Esophagus muscularis mucosa (tissue), 3 donors: ENCODE results near the gene DYNC2H1.

Experiments used
- CTCF ChIP-seq, 3 experiments: fragments of 200-600 bp in 2 of 3; fragments of 450-650 bp in 1 of 3; sonication (generic) in 2 of 3; IDR thresholded peaks; one replicate each; pipeline ENCODE4 v1.5.1; 2017 to 2019; ENCODE audit warnings: antibody characterized with exemption in 3 of 3, mild to moderate bottlenecking in 2 of 3, moderate library complexity in 1 of 3
- POLR2AphosphoS5 ChIP-seq, 2 donors: sonication (generic); formaldehyde crosslinking; IDR thresholded peaks; one replicate each; pipeline ENCODE4 v1.6.1; 2017; ENCODE audit warnings: antibody characterized with exemption in 2 of 2

- TF ChIP-seq POLR2AphosphoS5 (IDR thresholded peaks at IDR 0.05) (no peak), CTCF (IDR thresholded peaks at IDR 0.05) (no peak)
These were observed 275.4 kb downstream of the DYNC2H1 start for GRCh38 chr11:103384652-103385051.
